NB4 (cell line): ENCODE measurements around the gene STT3A.
A peak's percentile ranks its signal among the peaks of the same experiment; 100 is the strongest.
"Not testable (repeated sequence)": the region's sequence is repeated elsewhere in the genome, so short reads cannot be mapped to it uniquely, and the experiment has no call there.

Experiments
- DNase-seq: peaks from one replicate; pipeline ENCODE4 v3.0.0; 2010; ENCODE audit warnings: low read depth
- H3K4me3 ChIP-seq: one replicate; pipeline ENCODE4 v1.5.1; 2011; ENCODE audit warnings: mild to moderate bottlenecking, low read depth, low read length, moderate library complexity
- MYC ChIP-seq: IDR thresholded peaks from 2 replicates; pipeline ENCODE4 v1.6.1; 2011; ENCODE audit warnings: low read depth, low read length
- POLR2A ChIP-seq: IDR thresholded peaks from 2 replicates; pipeline ENCODE4 v1.6.1; 2011; ENCODE audit warnings: mild to moderate bottlenecking; ENCODE audit not compliant: insufficient read length; ENCODE audit errors: extremely low read depth
- TF ChIP-seq, protein P1 (sequence below): IDR thresholded peaks from one replicate; pipeline ENCODE4 v1.5.1; 2012; ENCODE audit warnings: low read depth, low read length
- TF ChIP-seq, protein P2 (sequence below): IDR thresholded peaks from 2 replicates; pipeline ENCODE4 v1.6.1; 2011; ENCODE audit warnings: low read depth, low read length

STT3A gene

DNA sequence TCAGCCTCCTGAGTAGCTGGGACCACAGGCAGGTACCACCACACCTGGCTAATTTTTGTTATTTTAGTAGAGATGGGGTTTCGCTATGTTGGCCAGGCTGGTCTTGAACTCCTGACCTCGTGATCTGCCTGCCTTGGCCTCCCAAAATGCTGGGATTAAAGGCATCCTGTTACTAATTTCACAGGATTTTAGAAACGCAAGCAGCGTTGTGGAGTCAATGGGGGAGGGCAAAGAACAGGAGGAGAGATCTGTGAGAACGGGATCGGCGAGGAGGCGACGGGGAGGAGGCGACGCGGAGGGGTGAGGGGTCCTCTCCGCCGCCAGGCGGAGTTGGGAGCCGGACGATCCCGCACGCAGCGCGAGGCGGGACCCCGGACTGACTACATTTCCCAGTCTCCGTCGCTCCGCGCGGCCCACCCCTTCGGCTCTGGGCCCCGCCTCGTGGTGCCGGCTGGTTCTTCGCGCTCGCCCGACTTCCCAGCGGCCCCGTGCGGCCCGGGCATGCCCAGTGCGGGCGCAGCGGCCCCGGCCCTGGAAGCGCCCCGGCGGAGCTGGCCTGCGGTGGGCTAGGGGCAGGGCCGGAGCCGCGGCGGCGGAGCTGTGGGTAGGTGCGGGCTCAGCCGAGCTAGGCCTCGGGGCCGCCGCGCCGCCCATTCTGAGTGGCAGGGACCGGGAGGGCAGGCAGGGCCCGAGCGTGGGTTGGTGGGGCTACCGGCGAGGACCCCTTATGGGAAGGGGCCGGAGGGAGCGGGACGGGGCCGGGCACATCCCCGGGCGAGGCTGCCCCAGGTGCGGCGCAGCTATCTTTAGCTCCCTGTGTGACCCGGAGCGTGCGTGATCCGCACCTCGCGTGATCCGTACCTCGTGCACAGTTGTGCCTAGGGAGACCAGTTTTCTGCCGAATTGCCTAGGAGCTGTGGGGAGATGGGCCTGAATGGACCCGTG lies 23.4 kb upstream of the STT3A start, which contains the start of gene EI24:
Gene EI24, plus strand, starts transcription at position 508 of the 945 bp plus-strand sequence. CDS start 3,051 bp downstream, outside the sequence.
- DNase-seq, result peak; percentile 94
- TF ChIP-seq, protein P1, sequence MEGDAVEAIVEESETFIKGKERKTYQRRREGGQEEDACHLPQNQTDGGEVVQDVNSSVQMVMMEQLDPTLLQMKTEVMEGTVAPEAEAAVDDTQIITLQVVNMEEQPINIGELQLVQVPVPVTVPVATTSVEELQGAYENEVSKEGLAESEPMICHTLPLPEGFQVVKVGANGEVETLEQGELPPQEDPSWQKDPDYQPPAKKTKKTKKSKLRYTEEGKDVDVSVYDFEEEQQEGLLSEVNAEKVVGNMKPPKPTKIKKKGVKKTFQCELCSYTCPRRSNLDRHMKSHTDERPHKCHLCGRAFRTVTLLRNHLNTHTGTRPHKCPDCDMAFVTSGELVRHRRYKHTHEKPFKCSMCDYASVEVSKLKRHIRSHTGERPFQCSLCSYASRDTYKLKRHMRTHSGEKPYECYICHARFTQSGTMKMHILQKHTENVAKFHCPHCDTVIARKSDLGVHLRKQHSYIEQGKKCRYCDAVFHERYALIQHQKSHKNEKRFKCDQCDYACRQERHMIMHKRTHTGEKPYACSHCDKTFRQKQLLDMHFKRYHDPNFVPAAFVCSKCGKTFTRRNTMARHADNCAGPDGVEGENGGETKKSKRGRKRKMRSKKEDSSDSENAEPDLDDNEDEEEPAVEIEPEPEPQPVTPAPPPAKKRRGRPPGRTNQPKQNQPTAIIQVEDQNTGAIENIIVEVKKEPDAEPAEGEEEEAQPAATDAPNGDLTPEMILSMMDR, result peak; percentile 58
- TF ChIP-seq, protein P2, sequence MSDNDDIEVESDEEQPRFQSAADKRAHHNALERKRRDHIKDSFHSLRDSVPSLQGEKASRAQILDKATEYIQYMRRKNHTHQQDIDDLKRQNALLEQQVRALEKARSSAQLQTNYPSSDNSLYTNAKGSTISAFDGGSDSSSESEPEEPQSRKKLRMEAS, result peak; percentile 90
- peak; percentile 90 for TF ChIP-seq POLR2A
- TF ChIP-seq MYC, result peak; percentile 93
- peak within 1 kb of the TSS; percentile 96 for H3K4me3 ChIP-seq

GRCh38 chr11:125569915-125570621 lies 22.6 kb upstream of the STT3A start:
- DNase-seq, result peak; percentile 14
- TF ChIP-seq, protein P2, result no peak
- TF ChIP-seq POLR2A (no peak), MYC (no peak)
- TF ChIP-seq, protein P1, result no peak
- peak overlapping the region; percentile 96 for H3K4me3 ChIP-seq

DNA sequence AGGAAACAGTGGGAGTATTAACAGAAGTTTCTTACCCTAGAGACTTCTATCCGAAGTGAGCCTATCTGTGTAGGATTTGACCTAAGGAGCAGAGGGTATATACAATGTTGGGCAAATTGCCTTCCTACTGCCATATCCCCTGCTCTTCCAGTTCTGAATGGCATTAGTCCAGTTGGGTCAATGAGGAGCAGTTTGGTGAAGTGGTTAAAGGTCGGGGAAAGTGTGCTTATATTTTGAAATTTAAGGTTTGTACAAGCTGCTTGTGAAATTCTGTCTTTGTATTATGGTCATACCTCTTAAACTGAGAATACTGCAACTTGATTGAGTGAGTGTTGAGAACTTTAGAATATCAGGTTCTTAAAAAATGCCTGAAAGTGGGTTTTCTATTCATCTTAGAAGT lies 21.7 kb upstream of the STT3A start:
- TF ChIP-seq, protein P2, result no peak
- TF ChIP-seq POLR2A, result no peak
- no peak for DNase-seq
- peak overlapping the region; percentile 96 for H3K4me3 ChIP-seq

- H3K4me3 ChIP-seq, result no peak overlapping the region
- no peak for DNase-seq
- TF ChIP-seq, protein P1, result no peak
- no peak for TF ChIP-seq POLR2A
- TF ChIP-seq, protein P2, result no peak
Observed at GRCh38 chr11:125572916-125573315, 19.7 kb upstream of the STT3A start.

DNA sequence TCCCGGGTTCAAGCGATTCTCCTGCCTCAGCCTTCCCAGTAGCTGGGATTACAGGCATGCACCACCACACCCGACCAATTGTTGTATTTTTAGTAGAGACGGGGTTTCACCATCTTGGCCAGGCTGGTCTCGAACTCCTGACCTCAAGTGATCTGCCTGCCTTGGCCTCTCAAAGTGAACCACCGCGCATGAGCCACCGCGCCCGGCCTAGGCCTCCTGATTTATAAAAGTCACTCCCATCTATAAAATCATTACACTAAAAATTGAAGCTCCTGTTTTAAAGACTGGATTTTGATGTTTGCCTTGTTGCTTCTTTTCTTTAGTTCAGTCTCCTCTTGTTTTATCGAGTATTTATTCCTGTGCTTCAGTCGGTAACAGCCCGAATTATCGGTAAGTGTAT lies 15.5 kb upstream of the STT3A start:
- DNase-seq, H3K4me3 ChIP-seq: not testable (repeated sequence)

- H3K4me3 ChIP-seq, result no peak overlapping the region
- TF ChIP-seq POLR2A (no peak), MYC (no peak)
- TF ChIP-seq, protein P1, result no peak
- TF ChIP-seq, protein P2, result no peak
- no peak for DNase-seq
Observed at GRCh38 chr11:125578783-125579182, 13.9 kb upstream of the STT3A start.
